Measurements from ENCODE around the gene CLECL1. TPM values are rescaled to one million over a fixed set of nuclear protein-coding genes. Genes with fewer than 3 reads are reported as not detected.
"Not testable (repeated sequence)": the region's sequence is repeated elsewhere in the genome, so short reads cannot be mapped to it uniquely, and the experiment has no call there.

Gene CLECL1
- total RNA-seq, 2 donors from 2014 or later: 1.9 TPM; not detected in 1

DNA sequence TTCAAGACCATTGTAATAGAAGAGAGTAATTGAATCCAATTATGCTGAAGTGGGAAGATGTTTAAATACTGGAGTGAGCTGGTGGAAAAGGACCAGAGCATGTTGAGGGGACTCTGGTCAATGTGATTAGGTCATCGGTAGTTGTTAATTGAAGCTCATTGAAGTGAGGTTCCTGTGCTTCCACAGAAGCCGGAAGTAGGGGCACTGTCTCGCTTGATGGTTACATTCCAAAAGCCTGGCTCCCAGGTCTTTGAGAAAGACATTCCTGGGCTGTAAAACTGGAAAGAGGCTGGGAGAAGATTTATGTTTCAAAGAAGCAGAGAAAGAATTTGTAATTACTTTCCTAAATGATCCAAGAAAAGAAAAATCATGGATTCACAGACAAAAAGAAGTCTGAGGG is 12.3 kb upstream of the CLECL1 start:
- Histone ChIP-seq H3K9me3 (no peaks in the 10 kb centered on the region), H3K27ac (no peak overlapping the region), H3K27me3 (replicated peaks; ENCODE audit: insufficient read depth) (no peaks in the 10 kb centered on the region), H3K36me3 (no peaks in the 10 kb centered on the region), H3K4me1 (ENCODE audit: control insufficient read depth in 1 of 2, low read depth in 2 of 2) (no peaks in the 10 kb centered on the region), H3K4me3 (no peak overlapping the region)
- TF ChIP-seq, protein P1, sequence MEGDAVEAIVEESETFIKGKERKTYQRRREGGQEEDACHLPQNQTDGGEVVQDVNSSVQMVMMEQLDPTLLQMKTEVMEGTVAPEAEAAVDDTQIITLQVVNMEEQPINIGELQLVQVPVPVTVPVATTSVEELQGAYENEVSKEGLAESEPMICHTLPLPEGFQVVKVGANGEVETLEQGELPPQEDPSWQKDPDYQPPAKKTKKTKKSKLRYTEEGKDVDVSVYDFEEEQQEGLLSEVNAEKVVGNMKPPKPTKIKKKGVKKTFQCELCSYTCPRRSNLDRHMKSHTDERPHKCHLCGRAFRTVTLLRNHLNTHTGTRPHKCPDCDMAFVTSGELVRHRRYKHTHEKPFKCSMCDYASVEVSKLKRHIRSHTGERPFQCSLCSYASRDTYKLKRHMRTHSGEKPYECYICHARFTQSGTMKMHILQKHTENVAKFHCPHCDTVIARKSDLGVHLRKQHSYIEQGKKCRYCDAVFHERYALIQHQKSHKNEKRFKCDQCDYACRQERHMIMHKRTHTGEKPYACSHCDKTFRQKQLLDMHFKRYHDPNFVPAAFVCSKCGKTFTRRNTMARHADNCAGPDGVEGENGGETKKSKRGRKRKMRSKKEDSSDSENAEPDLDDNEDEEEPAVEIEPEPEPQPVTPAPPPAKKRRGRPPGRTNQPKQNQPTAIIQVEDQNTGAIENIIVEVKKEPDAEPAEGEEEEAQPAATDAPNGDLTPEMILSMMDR (IDR thresholded peaks at IDR 0.05): no peak
- DNase-seq (ENCODE audit: low spot score) (no peak), ATAC-seq (ENCODE audit: insufficient number of reproducible peaks, low FRiP score, low read depth) (no peak)

DNA sequence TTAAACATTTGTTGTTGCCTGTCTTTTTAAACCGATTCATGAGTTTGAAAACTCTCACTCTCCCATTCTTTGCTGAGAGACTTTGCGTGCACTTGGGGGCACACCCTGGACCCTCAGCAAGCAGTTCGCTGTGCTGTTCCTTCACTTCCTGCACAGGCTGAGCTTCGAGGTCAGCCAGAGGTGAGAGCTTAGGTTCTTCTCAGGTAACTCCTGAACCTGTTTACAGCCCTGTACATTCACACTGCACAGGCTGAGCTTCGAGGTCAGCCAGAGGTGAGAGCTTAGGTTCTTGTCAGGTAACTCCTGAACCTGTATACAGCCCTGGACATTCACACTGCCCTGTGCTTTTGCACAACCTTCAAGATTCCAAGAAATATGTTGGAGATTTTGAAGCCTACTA is 9.8 kb upstream of the CLECL1 start:
- no peak overlapping the region for H3K4me3 ChIP-seq
- H3K9me3 ChIP-seq: no peaks in the 10 kb centered on the region
- TF ChIP-seq, protein P1 (IDR thresholded peaks at IDR 0.05): no peak
- H3K27ac ChIP-seq: no peak overlapping the region
- no peaks in the 10 kb centered on the region for H3K36me3 ChIP-seq
- no peaks in the 10 kb centered on the region for H3K27me3 ChIP-seq (replicated peaks; ENCODE audit: insufficient read depth)
- no peaks in the 10 kb centered on the region for H3K4me1 ChIP-seq (ENCODE audit: control insufficient read depth in 1 of 2, low read depth in 2 of 2)
- ATAC-seq (ENCODE audit: insufficient number of reproducible peaks, low FRiP score, low read depth) (no peak), DNase-seq (ENCODE audit: low spot score) (no peak)

DNA sequence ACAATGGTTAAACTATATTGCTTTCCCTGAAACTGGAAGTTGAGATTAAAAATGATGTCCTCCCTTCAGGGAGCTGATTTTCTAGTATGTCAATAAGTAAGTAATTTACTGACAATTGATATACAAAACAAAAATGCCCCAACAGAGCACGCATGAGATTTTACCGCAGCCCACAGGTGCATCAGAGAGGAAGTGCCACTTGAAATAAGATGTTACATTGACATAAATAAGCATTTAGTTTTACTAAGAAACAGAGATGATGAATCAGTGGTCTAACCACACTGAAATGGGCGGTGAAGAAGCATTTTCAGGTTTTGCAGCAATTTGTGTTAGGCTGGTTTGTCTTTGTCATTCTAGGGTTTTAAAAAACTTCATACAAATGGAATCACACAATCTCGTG is 8.8 kb upstream of the CLECL1 start:
- DNase-seq (ENCODE audit: low spot score) (no peak), ATAC-seq (ENCODE audit: insufficient number of reproducible peaks, low FRiP score, low read depth) (no peak)
- Histone ChIP-seq H3K36me3 (no peaks in the 10 kb centered on the region), H3K4me1 (ENCODE audit: control insufficient read depth in 1 of 2, low read depth in 2 of 2) (no peaks in the 10 kb centered on the region), H3K27ac (no peak overlapping the region), H3K4me3 (no peak overlapping the region), H3K9me3 (no peaks in the 10 kb centered on the region), H3K27me3 (replicated peaks; ENCODE audit: insufficient read depth) (no peaks in the 10 kb centered on the region)
- TF ChIP-seq, protein P1 (IDR thresholded peaks at IDR 0.05): no peak

DNA sequence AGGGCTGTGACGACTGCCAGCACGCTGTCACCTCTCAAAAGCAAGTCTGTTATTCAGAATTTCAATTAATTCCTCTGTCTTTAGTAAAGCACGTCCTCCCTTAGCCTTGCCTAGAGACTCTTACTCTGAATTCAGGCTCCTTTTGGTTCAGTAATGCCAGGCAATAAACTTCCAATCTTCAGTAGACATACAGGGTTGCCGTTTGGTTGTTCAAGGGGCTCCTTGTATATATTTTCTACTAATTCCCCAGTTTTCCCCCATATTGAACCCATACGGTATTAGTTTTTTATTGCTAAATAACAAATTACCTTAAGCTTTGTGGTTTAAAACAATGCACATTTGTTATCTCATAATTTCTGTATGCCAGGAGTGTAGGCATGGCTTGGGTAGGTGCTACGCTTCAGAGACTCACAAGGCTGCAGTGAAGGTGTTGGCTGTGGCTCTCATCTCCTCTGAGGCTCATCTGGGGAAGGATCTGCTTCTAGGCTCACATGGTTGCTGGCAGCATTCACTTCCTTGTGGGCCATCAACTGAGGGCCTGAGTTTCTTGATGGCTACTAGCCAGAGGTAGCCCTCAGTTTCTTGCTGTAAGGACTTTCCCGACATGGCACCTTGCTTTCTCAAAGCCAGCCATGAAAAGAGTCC is 7.3 kb upstream of the CLECL1 start:
- Histone ChIP-seq H3K4me1 (ENCODE audit: control insufficient read depth in 1 of 2, low read depth in 2 of 2) (no peaks in the 10 kb centered on the region), H3K9me3 (no peaks in the 10 kb centered on the region), H3K36me3 (no peaks in the 10 kb centered on the region), H3K27ac (no peak overlapping the region), H3K27me3 (replicated peaks; ENCODE audit: insufficient read depth) (no peaks in the 10 kb centered on the region), H3K4me3 (peak overlapping the region; percentile 65)
- DNase-seq (ENCODE audit: low spot score): no peak
- no peak for ATAC-seq (ENCODE audit: insufficient number of reproducible peaks, low FRiP score, low read depth)
- TF ChIP-seq, protein P1 (IDR thresholded peaks at IDR 0.05): no peak

DNA sequence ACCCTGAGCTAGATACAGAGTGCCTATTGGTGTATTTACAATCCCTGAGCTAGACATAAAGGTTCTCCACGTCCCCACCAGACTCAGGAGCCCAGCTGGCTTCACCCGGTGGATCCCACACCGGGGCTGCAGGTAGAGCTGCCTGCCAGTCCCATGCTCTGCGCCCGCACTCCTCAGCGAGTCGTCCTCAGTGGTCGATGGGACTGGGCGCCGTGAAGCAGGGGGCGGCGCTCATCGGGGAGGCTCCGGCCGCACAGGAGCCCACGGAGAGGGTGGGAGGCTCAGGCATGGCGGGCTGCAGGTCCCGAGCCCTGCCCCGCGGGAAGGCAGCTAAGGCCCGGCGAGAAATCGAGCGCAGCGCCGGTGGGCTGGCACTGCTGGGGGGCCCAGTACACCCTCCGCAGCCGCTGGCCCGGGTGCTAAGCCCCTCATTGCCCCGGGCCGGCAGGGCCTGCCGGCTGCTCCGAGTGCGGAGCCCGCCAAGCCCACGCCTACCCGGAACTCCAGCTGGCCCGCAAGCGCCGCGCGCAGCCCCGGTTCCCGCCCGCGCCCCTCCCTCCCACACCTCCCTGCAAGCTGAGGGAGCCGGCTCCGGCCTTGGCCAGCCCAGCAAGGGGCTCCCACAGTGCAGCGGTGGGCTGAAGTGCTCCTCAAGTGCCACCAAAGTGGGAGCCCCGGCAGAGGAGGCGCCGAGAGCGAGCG is 6.7 kb upstream of the CLECL1 start:
- H3K4me1 ChIP-seq (ENCODE audit: control insufficient read depth in 1 of 2, low read depth in 2 of 2); DNase-seq (ENCODE audit: low spot score); H3K27me3 ChIP-seq (replicated peaks; ENCODE audit: insufficient read depth); H3K36me3 ChIP-seq; H3K9me3 ChIP-seq; H3K27ac ChIP-seq; ATAC-seq (ENCODE audit: insufficient number of reproducible peaks, low FRiP score, low read depth): not testable (repeated sequence)
- peak overlapping the region; percentile 65 for H3K4me3 ChIP-seq

DNA sequence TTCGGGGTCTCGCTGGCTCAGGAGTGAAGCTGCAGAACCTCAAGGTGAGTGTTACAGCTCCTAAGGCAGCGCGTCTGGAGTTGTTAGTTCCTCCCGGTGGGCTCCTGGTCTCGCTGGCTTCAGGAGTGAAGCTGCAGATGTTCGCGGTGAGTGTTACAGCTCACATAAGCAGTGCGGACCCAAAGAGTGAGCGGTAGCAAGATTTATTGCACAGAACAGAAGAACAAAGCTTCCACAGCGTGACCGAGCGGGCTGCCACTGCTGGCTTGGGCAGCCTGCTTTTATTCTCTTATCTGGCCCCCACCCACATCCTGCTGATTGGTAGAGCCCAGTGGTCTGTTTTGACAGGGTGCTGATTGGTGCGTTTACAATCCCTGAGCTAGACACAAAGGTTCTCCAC is 6.0 kb upstream of the CLECL1 start:
- not testable (repeated sequence) for ATAC-seq (ENCODE audit: insufficient number of reproducible peaks, low FRiP score, low read depth); H3K9me3 ChIP-seq; DNase-seq (ENCODE audit: low spot score); H3K4me1 ChIP-seq (ENCODE audit: control insufficient read depth in 1 of 2, low read depth in 2 of 2); H3K4me3 ChIP-seq; H3K36me3 ChIP-seq; H3K27ac ChIP-seq; H3K27me3 ChIP-seq (replicated peaks; ENCODE audit: insufficient read depth)

All from thoracic aorta (tissue), 2 donors.